ENCODE data around the gene SETD1B. TPM values are rescaled to one million over a fixed set of nuclear protein-coding genes. Genes with fewer than 3 reads are reported as not detected.

Gene SETD1B
- total RNA-seq, 1 donor from 2014 or later = 32.0 TPM

DNA sequence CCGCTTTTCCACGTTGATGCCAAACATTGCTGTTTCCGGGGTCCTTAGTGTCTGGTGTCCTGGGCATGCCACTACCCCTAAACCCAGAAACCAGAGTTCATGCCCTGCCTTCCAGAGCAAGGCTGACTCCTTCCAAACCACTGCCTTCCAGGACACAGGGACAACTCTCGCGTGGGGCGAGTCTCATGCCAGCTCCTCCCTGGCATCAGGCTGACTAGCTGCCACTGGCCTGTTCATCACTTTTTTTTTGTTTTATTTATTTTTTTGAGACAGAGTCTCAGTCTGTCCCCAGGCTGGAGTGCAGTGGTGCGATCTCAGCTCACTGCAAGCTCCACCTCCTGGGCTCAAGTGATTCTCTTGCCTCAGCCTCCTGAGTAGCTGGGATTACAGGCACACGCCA lies 4.8 kb downstream of the SETD1B start:
- H3K27ac Mint-ChIP-seq = no peak overlapping the region
- peaks cover 43% of the 10 kb centered on the region for H3K4me1 Mint-ChIP-seq (ENCODE audit: low read depth)
- peak overlapping the region; percentile 2 for H3K4me3 Mint-ChIP-seq
- no peaks in the 10 kb centered on the region for H3K9me3 Mint-ChIP-seq
- DNase-seq (ENCODE audit: low spot score) = no peak
- H3K36me3 Mint-ChIP-seq (ENCODE audit: low read depth) = peaks cover 27% of the 10 kb centered on the region
- no peaks in the 10 kb centered on the region for H3K27me3 Mint-ChIP-seq (ENCODE audit: insufficient read depth)
- intact Hi-C loops (cut with micrococcal nuclease) = loop anchor here (10.0 kb wide), 2 partner anchors 404 to 1274 kb away; partner anchors contain the start of genes RNF10 and RNF34

DNA sequence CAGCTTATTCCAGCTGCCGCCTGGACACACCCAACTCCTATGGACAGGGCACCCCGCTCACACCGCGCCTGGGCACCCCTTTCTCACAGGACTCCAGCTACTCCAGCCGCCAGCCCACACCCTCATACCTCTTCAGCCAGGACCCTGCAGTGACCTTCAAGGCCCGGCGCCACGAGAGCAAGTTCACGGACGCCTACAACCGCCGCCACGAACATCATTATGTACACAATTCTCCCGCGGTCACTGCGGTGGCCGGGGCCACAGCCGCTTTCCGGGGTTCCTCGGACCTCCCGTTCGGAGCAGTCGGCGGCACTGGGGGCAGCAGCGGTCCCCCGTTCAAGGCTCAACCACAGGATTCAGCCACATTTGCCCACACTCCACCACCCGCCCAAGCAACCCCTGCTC lies 5.9 kb downstream of the SETD1B start:
- DNase-seq (ENCODE audit: low spot score) = no peak
- Mint-ChIP-seq H3K4me3 (peak overlapping the region; percentile 39), H3K27ac (no peak overlapping the region), H3K4me1 (ENCODE audit: low read depth) (peaks cover 45% of the 10 kb centered on the region), H3K27me3 (ENCODE audit: insufficient read depth) (no peaks in the 10 kb centered on the region), H3K9me3 (no peaks in the 10 kb centered on the region), H3K36me3 (ENCODE audit: low read depth) (peaks cover 26% of the 10 kb centered on the region)
- intact Hi-C loops (cut with micrococcal nuclease) = loop anchor here (10.0 kb wide), 2 partner anchors 405 to 1275 kb away; partner anchors contain the start of genes RNF10 and RNF34

DNA sequence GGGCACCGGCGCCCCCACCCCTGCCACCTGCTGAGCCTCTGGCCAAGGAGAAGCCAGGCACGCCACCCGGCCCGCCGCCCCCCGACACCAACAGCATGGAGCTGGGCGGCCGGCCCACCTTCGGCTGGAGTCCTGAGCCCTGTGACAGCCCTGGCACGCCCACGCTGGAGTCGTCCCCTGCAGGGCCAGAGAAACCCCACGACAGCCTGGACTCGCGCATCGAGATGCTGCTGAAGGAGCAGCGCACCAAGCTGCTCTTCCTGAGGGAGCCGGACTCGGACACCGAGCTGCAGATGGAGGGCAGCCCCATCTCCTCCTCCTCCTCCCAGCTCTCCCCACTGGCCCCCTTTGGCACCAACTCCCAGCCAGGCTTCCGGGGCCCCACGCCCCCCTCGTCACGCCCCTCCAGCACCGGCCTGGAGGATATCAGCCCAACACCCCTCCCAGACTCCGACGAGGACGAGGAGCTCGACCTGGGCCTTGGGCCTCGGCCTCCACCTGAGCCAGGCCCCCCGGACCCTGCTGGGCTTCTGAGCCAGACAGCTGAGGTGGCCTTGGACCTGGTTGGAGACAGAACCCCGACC lies 6.5 kb downstream of the SETD1B start:
- Mint-ChIP-seq H3K4me1 (ENCODE audit: low read depth) (peaks cover 45% of the 10 kb centered on the region), H3K36me3 (ENCODE audit: low read depth) (peaks cover 28% of the 10 kb centered on the region), H3K4me3 (peak overlapping the region; percentile 80), H3K27ac (no peak overlapping the region), H3K9me3 (no peaks in the 10 kb centered on the region), H3K27me3 (ENCODE audit: insufficient read depth) (no peaks in the 10 kb centered on the region)
- DNase-seq (ENCODE audit: low spot score) = no peak
- intact Hi-C loops (cut with micrococcal nuclease) = no loop called here

DNA sequence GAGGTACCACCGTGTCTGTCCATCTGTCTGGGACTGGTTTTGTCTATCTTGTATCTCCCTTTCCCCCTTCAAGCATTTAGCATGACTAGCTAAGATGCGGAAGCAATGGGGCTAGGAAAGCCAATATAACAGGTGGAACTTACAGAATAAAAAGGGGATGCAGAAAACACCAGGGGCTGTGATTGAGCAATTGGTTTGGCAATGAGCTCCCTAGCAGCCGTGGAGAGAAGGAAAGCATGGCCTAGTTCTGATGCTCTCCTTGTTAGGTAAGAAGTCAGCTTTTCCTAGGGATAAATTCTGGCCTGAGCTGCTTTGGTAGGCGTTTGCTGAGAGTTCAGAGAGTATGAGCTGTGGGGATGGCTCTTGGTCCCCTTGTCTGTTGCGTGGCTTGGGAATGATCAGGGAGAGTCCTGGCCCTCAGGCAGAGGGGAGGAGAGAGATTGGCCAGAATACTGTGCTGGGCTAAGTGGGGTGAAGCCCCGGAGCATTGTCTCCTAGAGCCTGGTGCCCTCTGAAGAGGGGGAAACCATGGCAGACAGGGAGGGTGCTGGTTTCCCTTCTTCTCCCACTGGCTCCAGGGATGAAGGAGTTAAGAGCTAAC lies 7.1 kb downstream of the SETD1B start:
- peak overlapping the region; percentile 81 for H3K27ac Mint-ChIP-seq

DNA sequence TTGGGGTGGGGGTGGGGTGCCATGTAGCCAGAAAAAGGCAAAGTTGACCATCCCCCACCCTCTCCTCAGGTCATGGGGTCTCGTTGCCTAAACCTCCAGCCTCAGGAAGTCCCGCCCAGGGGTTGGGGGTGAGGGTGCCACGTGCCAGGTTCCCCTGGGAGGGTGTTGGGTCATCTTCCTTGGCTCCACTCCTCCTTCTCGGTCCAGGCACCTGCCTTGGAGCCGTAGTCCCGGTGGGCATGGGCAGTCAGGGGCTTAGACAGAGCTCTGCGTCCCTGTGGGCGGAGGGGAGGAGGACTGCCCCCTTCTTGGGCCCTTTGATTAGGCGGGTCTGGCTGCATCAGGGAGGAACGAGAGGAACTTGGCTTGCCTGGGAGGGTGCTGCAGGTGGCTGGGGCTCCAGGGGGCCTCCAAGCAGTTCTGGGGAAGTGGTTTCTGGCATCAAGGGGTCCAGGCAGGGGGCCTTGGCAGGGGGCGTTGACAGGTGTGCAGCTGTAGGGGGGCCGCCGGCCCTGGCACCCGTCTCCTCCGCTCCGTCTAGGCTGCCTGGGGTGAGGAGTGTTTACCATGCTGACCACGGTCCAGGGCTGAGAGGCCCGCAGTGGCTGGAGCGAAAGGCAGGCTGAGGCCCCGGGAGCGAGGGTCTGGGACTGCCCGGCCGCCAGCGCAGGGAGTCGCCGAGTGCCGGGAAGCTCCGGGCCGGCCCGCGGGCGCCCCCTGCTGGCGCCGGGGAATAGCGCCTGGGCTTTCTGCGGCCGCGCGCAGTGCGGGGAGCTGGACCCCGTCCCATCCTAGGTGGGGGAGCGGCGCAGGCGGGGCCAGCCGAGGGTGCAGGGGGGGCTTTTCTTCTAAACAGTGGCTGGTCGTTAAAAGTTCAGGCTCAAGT lies 7.9 kb downstream of the SETD1B start:
- H3K36me3 Mint-ChIP-seq (ENCODE audit: low read depth) = peaks cover 27% of the 10 kb centered on the region
- peak overlapping the region; percentile 40 for H3K27ac Mint-ChIP-seq
- DNase-seq (ENCODE audit: low spot score) = peak; percentile 67
- peak overlapping the region; percentile 85 for H3K4me3 Mint-ChIP-seq
- intact Hi-C loops (cut with micrococcal nuclease) = loop anchor here (1.0 kb wide), 6 partner anchors 8 to 114 kb away; no protein-coding TSS in a partner anchor
- peaks cover 35% of the 10 kb centered on the region for H3K4me1 Mint-ChIP-seq (ENCODE audit: low read depth)
- no peaks in the 10 kb centered on the region for H3K27me3 Mint-ChIP-seq (ENCODE audit: insufficient read depth)
- H3K9me3 Mint-ChIP-seq = no peaks in the 10 kb centered on the region

More for the DNA sequence above, 7.1 kb downstream of the SETD1B start:
- H3K27me3 Mint-ChIP-seq (ENCODE audit: insufficient read depth) = no peaks in the 10 kb centered on the region
- no peak for DNase-seq (ENCODE audit: low spot score)
- H3K9me3 Mint-ChIP-seq = no peaks in the 10 kb centered on the region
- H3K4me3 Mint-ChIP-seq = peak overlapping the region; percentile 80
- intact Hi-C loops (cut with micrococcal nuclease) = loop anchor here (1.0 kb wide), 1 partner anchor 8 kb away; no protein-coding TSS in a partner anchor
- peaks cover 42% of the 10 kb centered on the region for H3K4me1 Mint-ChIP-seq (ENCODE audit: low read depth)
- H3K36me3 Mint-ChIP-seq (ENCODE audit: low read depth) = peaks cover 28% of the 10 kb centered on the region

DNA sequence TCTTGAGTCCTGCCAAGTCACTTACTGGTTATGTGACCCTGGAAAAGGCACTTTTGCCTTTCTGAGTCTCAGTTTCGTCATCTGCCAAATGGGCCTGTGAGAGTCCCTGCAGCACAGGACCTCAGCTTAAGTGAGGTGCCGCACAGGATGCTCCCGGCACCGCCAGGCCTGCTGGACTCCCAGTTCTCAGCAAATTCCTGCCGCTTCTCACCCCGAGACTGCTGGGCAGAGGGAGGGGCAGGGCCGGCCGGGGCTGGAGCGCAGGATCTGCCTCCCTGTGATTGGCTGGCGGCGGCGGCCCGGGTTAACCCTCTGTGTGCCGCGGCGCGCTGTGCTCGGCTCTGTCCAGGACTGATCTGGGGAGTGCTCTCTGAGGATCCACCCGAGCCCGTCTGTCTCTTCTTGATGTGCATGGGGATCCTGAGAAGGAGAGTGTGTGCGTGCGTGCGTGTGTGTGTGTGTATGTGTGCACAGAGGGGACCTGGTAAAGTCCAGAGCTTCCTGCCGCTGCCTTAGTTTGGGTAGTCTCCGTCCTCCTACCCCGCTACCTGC lies 8.6 kb downstream of the SETD1B start:
- DNase-seq (ENCODE audit: low spot score) = peak; percentile 24
- Mint-ChIP-seq H3K27ac (no peak overlapping the region), H3K9me3 (no peaks in the 10 kb centered on the region), H3K4me3 (peak overlapping the region; percentile 85), H3K27me3 (ENCODE audit: insufficient read depth) (no peaks in the 10 kb centered on the region), H3K4me1 (ENCODE audit: low read depth) (peaks cover 32% of the 10 kb centered on the region), H3K36me3 (ENCODE audit: low read depth) (peaks cover 28% of the 10 kb centered on the region)
- intact Hi-C loops (cut with micrococcal nuclease) = loop anchor here (1.0 kb wide), 5 partner anchors 13 to 115 kb away; no protein-coding TSS in a partner anchor

DNA sequence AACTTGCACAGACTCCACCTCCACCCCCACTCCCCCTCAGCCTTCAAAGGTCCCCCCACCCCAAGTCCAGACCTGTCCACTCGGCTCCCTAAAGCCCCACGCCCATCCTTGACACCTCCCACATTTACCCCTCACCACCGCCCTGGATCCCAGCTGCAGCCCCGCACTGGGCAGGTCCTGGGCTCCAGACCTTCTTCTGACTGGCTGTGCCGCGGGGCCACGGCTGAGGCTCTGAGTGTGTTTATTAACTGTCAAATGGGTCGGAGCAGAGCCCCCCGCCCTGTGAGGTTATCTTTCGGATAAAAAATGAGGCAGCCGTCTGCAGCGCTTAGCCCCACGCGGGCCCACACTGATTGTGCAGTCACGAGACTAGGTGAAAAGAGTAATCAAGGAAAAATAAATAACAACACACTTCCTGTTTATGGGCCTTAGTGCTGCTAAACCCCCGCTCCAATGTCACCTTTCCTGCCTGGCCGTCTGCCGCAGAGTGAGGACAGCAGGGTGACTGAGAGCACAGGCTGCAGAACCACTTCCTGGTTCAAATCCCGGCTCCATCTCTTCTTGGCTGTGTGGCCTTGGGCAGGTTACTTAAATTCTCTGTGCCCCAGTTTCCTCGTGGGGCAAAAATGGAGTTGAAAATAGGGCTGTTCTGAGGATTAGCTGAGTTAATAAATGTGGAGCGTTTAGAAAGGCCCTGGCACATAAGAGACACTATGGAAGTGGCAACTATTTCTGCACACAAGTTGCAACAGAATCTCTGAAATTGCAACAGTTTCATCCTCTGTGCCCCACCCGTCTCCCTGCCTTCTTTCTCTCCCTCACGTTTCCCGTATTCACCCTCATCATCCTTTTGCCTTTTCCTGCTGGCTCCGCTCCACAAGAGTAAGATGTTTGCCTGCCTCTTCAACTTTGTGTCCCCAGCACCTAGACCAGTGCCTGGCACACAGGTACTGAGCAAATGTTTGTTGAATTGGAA lies 9.4 kb downstream of the SETD1B start:
- intact Hi-C loops (cut with micrococcal nuclease) = loop anchor here (1.0 kb wide), 5 partner anchors 14 to 116 kb away; no protein-coding TSS in a partner anchor
- peaks cover 32% of the 10 kb centered on the region for H3K4me1 Mint-ChIP-seq (ENCODE audit: low read depth)
- H3K4me3 Mint-ChIP-seq = peak overlapping the region; percentile 85
- DNase-seq (ENCODE audit: low spot score) = no peak
- H3K27ac Mint-ChIP-seq = peak overlapping the region; percentile 37
- peaks cover 34% of the 10 kb centered on the region for H3K36me3 Mint-ChIP-seq (ENCODE audit: low read depth)
- H3K9me3 Mint-ChIP-seq = no peaks in the 10 kb centered on the region
- H3K27me3 Mint-ChIP-seq (ENCODE audit: insufficient read depth) = no peaks in the 10 kb centered on the region

DNA sequence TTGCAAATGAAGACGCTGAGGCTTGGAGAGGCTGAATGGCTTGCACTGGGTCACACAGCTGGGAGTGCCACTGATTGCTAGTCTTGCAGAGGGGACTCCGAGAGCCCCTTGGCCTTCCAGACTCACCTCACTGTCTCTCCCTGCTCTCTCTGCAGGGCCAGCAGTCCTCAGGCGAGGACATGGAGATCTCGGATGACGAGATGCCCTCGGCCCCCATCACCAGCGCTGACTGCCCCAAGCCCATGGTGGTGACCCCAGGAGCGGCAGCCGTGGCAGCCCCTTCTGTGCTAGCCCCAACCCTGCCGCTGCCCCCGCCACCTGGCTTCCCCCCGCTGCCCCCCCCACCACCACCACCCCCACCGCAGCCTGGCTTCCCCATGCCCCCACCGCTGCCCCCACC lies 10.1 kb downstream of the SETD1B start:
- peaks cover 32% of the 10 kb centered on the region for H3K4me1 Mint-ChIP-seq (ENCODE audit: low read depth)
- intact Hi-C loops (cut with micrococcal nuclease) = no loop called here
- DNase-seq (ENCODE audit: low spot score) = no peak
- no peaks in the 10 kb centered on the region for H3K9me3 Mint-ChIP-seq
- H3K36me3 Mint-ChIP-seq (ENCODE audit: low read depth) = peaks cover 34% of the 10 kb centered on the region
- peak overlapping the region; percentile 65 for H3K4me3 Mint-ChIP-seq
- no peaks in the 10 kb centered on the region for H3K27me3 Mint-ChIP-seq (ENCODE audit: insufficient read depth)
- no peak overlapping the region for H3K27ac Mint-ChIP-seq

DNA sequence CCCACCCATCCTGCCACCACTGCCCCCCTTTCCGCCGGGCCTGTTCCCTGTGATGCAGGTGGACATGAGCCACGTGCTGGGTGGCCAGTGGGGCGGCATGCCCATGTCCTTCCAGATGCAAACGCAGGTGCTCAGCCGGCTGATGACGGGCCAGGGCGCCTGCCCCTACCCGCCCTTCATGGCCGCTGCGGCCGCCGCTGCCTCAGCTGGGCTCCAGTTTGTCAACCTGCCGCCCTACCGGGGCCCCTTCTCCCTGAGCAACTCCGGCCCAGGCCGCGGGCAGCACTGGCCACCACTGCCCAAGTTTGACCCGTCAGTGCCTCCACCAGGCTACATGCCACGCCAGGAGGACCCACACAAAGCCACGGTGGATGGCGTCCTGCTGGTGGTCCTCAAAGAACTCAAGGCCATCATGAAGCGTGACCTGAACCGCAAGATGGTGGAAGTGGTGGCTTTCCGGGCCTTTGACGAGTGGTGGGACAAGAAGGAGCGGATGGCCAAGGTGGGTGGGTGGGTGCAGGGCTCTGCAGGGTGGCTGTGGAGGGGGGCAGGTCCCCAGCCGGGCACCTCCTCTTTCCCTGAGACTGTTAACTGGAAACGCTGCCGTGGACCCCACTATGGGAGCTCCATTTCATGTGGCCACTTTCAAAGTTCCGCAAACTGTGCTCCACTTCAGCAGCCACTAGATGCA lies 10.8 kb downstream of the SETD1B start:
- intact Hi-C loops (cut with micrococcal nuclease) = no loop called here
- Mint-ChIP-seq H3K27ac (no peak overlapping the region), H3K9me3 (no peaks in the 10 kb centered on the region), H3K4me3 (no peak overlapping the region), H3K27me3 (ENCODE audit: insufficient read depth) (no peaks in the 10 kb centered on the region), H3K36me3 (ENCODE audit: low read depth) (peaks cover 33% of the 10 kb centered on the region), H3K4me1 (ENCODE audit: low read depth) (peaks cover 28% of the 10 kb centered on the region)
- no peak for DNase-seq (ENCODE audit: low spot score)

DNA sequence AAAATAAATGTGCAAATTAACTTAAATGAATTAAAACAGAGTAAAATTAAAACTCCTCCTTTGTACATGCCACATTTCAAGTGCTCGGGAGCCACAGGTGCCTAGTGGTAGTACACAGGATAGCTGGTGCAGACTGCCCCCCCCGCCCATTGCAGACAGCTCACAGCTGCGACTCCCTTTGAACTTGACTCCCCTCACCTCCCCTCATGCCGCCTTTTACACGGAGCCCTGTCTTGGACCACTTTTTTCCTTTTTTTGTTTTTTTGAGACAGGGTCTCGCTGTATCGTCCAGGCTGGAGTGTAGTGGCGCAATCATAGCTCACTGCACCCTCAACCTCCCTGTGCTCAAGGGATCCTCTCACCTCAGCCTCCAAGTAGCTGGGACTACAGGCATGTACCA lies 11.5 kb downstream of the SETD1B start:
- Mint-ChIP-seq H3K9me3 (no peaks in the 10 kb centered on the region), H3K27me3 (ENCODE audit: insufficient read depth) (no peaks in the 10 kb centered on the region), H3K4me3 (no peak overlapping the region), H3K4me1 (ENCODE audit: low read depth) (peaks cover 27% of the 10 kb centered on the region), H3K36me3 (ENCODE audit: low read depth) (peaks cover 31% of the 10 kb centered on the region), H3K27ac (no peak overlapping the region)
- DNase-seq (ENCODE audit: low spot score) = no peak
- intact Hi-C loops (cut with micrococcal nuclease) = no loop called here

DNA sequence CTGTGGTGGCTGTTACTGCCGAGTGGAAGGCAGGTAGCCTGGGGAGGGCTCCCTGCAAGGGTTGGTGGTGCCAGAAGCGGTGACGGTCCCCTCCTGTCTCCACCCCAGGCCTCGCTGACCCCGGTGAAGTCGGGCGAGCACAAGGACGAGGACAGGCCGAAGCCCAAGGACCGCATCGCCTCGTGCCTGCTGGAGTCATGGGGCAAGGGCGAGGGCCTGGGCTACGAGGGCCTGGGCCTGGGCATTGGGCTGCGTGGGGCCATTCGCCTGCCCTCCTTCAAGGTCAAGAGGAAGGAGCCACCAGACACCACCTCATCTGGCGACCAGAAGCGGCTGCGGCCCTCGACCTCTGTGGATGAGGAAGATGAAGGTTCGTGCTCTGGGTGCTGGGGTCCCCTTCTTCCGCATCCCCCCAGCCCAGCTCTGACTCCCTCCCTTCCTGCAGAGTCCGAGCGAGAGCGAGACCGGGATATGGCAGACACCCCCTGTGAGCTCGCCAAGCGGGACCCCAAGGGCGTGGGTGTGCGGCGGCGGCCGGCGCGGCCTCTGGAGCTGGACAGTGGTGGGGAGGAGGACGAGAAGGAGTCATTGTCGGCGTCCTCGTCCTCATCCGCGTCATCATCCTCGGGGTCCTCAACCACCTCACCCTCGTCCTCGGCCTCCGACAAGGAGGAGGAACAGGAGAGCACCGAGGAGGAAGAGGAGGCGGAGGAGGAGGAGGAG lies 13.3 kb downstream of the SETD1B start:
- intact Hi-C loops (cut with micrococcal nuclease) = no loop called here
- H3K36me3 Mint-ChIP-seq (ENCODE audit: low read depth) = peaks cover 33% of the 10 kb centered on the region
- H3K27me3 Mint-ChIP-seq (ENCODE audit: insufficient read depth) = no peaks in the 10 kb centered on the region
- no peak overlapping the region for H3K27ac Mint-ChIP-seq
- no peak for DNase-seq (ENCODE audit: low spot score)
- H3K9me3 Mint-ChIP-seq = no peaks in the 10 kb centered on the region
- no peak overlapping the region for H3K4me3 Mint-ChIP-seq
- H3K4me1 Mint-ChIP-seq (ENCODE audit: low read depth) = peaks cover 16% of the 10 kb centered on the region
